Right atrium auricular region (tissue), 2 donors: ENCODE data around the gene NES. TPM values are rescaled to one million over a fixed set of nuclear protein-coding genes. Genes with fewer than 3 reads are reported as not detected.

Source experiments
- DNase-seq: peaks from one replicate; pipeline ENCODE4 v3.0.0-alpha.2; 2019; ENCODE audit warnings: low spot score
- H3K27ac ChIP-seq, 2 donors: fragments of 200-600 bp; sonication (generic); 1 replicate in 1 of 2; 2 replicates in 1 of 2; pipeline ENCODE4 v1.5.1; 2016 to 2019
- H3K27me3 ChIP-seq, 2 donors: fragments of 200-600 bp; sonication (generic); one replicate each; pipeline versions ENCODE4 v1.5.1 to v1.6.0; 2017 to 2019
- H3K36me3 ChIP-seq: fragments of 200-600 bp; sonication (generic); one replicate; pipeline ENCODE4 v1.5.1; 2016
- H3K4me1 ChIP-seq, 2 donors: fragments of 200-600 bp; sonication (generic); one replicate each; pipeline versions ENCODE4 v1.5.1 to v1.6.0; 2017 to 2019
- H3K4me3 ChIP-seq, 2 donors: fragments of 200-600 bp; sonication (generic); 1 replicate in 1 of 2; 2 replicates in 1 of 2; pipeline ENCODE4 v1.5.1; 2017 to 2019; ENCODE audit warnings: mild to moderate bottlenecking in 1 of 2, moderate library complexity in 1 of 2
- H3K9me3 ChIP-seq, 2 donors: fragments of 200-600 bp; sonication (generic); one replicate each; pipeline ENCODE4 v1.5.1; 2019
- total RNA-seq, 2 donors: library from RNA; depleted of rRNA; stranded (reverse); fragments of >200 nt; gene quantifications; one replicate each; pipeline ENCODE4 v1.1.0, GENCODE V29; 2016
- TF ChIP-seq, protein P1 (sequence below), 2 donors: fragments of 200-600 bp; sonication (generic); IDR thresholded peaks; one replicate each; pipeline ENCODE4 v1.5.1; 2019; ENCODE audit warnings: antibody characterized with exemption in 2 of 2

NES gene
- total RNA-seq, 2 donors from 2014 or later, result 134 to 173 TPM

DNA sequence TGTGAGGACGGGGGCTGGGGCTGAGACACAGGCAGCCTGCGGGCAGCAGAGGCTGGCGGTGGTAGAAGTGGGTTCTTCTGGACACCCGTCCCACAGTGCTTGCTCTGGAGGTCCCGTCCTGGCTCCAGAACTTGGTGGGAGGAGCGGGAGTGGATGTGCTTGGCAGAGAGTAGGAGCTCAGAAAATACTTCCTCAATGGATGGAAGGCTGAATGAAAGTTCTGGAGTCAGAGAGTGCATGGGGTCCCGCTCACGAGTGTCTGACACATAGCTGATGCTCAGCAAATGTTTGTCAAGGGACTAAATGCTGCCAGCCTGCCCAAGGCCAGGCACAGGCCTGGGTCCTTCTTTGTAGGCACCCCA is 13.4 kb upstream of the NES start:
- H3K27ac ChIP-seq, result no peak overlapping the region
- H3K27me3 ChIP-seq, result peaks cover 0 to 5% of the 10 kb centered on the region in 2 donors
- H3K4me3 ChIP-seq, result no peak overlapping the region
- TF ChIP-seq, protein P1, sequence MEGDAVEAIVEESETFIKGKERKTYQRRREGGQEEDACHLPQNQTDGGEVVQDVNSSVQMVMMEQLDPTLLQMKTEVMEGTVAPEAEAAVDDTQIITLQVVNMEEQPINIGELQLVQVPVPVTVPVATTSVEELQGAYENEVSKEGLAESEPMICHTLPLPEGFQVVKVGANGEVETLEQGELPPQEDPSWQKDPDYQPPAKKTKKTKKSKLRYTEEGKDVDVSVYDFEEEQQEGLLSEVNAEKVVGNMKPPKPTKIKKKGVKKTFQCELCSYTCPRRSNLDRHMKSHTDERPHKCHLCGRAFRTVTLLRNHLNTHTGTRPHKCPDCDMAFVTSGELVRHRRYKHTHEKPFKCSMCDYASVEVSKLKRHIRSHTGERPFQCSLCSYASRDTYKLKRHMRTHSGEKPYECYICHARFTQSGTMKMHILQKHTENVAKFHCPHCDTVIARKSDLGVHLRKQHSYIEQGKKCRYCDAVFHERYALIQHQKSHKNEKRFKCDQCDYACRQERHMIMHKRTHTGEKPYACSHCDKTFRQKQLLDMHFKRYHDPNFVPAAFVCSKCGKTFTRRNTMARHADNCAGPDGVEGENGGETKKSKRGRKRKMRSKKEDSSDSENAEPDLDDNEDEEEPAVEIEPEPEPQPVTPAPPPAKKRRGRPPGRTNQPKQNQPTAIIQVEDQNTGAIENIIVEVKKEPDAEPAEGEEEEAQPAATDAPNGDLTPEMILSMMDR (IDR thresholded peaks at IDR 0.05), result no peak
- H3K9me3 ChIP-seq, result no peaks in the 10 kb centered on the region
- H3K36me3 ChIP-seq, result no peaks in the 10 kb centered on the region
- no peak for DNase-seq
- peaks cover 0 to 24% of the 10 kb centered on the region in 2 donors for H3K4me1 ChIP-seq

DNA sequence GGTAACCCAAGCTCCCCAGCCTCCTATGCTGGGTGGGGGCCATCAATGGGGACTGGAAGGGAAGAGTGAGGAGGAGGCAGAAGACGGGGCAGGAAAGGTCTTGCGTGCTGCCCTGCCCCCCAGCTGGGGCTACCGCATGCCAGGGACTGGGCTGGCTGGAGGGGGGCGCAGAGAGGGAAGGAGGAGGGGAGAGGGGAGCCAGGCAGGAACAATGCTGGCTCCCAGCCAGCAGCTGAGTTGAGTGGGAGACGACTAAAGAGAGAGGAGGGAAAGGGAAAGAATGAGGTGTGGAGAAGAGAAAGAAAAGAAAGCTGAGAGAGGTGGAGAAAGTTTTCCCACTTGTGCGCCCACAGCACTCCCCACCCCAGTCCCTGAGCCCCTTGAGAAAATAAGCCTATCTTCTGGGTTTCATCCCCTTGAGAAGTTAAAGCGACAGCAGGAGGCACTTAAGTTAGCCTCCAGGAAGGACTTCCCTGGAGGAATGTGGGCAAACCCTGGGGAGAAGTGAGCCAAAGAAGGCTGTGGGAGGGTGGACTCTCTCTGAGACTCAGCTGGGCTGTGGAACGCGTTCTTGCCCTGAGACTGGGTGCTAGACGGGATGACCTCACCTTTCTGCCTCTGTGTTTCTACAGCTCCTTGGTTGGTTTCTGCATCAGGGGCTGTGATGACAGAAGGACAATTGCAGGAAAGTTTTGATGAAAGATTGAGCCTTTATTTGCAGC is 12.9 kb upstream of the NES start:
- DNase-seq, result no peak
- H3K27me3 ChIP-seq, result peaks cover 0 to 5% of the 10 kb centered on the region in 2 donors
- H3K36me3 ChIP-seq, result no peaks in the 10 kb centered on the region

DNA sequence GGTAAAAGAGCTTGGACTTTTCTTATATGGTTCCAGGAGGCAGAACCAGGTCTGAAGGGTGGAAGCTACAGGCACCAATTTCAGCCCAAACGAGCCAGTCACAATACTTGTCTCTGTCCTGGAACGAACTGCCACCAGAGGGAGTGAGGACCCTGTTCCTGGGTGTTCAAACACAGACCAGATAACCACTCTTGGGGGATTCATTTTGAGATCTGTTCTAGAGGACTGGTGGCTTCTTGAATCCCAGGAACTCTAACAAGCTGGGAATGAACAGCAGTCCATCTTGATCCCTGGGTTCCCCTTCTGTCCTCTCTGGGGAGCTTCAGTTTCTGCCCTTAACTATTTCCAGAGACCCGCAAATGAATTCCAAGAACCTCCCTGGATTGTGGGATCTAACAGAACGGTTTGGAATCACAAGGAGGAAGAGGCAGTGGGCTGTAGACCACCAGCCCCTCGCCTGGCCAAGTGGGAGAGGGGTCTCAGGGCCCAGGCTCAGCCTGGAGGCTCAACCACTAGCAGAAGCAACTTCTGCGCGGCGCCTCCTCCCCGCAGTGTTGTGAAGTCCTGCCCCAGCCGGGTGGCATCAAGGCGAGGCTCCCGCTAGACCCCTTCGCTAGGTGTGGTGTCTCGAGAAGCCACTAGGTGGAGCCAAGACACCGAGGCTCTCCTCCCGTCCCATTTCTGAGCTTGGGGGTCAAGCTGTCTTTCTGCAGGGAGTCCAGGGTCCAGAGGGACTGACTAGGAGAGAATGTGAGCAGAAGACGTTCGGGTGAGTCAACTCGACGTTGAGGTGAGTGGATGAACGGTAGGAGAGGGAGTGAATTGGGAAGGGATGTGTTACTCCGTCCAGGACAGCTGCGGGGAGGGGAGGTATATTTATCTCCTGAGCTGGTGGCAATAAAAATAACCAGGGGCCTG is 12.1 kb upstream of the NES start:
- Histone ChIP-seq H3K27me3 (peaks cover 0 to 5% of the 10 kb centered on the region in 2 donors), H3K36me3 (no peaks in the 10 kb centered on the region), H3K4me1 (peaks cover 0 to 24% of the 10 kb centered on the region in 2 donors), H3K4me3 (peak overlapping the region in 1 of 2 donors; percentile 7), H3K27ac (no peak overlapping the region), H3K9me3 (no peaks in the 10 kb centered on the region)
- peak; percentile 84 for DNase-seq
- TF ChIP-seq, protein P1 (IDR thresholded peaks at IDR 0.05), result peak; percentile 80 to 93

More for the DNA sequence above, 12.9 kb upstream of the NES start:
- H3K4me1 ChIP-seq, result peaks cover 0 to 24% of the 10 kb centered on the region in 2 donors
- H3K4me3 ChIP-seq, result peak overlapping the region in 1 of 2 donors; percentile 7
- no peaks in the 10 kb centered on the region for H3K9me3 ChIP-seq
- no peak overlapping the region for H3K27ac ChIP-seq
- TF ChIP-seq, protein P1 (IDR thresholded peaks at IDR 0.05), result no peak

DNA sequence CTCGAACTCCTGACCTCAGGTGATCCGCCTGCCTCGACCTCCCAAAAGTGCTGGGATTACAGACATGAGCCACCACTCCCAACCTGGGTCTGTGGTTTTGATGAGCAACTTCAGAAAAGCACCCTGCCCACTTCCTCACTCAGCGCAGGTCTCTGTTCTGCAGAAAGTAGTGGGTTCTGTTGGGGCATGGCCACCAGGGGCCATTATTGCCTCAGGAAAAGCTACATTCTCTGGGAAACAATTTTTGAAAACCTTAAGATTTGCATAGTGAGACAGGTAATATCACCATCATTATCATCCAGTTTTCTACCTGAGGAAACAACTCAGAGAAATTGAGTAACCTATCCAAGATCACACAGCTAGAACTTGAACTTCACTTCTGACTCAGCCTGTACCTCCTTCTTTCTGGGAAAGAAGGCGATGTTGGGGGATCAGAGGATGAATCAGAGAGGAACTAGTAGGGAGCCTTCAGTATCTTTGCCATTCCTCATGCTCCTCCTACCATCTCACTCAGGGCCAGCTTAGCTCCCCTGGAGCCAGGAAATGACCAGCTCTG is 7.1 kb upstream of the NES start:
- Histone ChIP-seq H3K27me3 (no peaks in the 10 kb centered on the region), H3K27ac (no peak overlapping the region), H3K9me3 (no peaks in the 10 kb centered on the region), H3K4me3 (no peak overlapping the region), H3K36me3 (no peaks in the 10 kb centered on the region), H3K4me1 (peaks cover 0 to 5% of the 10 kb centered on the region in 2 donors)
- DNase-seq, result no peak
- TF ChIP-seq, protein P1 (IDR thresholded peaks at IDR 0.05), result no peak

DNA sequence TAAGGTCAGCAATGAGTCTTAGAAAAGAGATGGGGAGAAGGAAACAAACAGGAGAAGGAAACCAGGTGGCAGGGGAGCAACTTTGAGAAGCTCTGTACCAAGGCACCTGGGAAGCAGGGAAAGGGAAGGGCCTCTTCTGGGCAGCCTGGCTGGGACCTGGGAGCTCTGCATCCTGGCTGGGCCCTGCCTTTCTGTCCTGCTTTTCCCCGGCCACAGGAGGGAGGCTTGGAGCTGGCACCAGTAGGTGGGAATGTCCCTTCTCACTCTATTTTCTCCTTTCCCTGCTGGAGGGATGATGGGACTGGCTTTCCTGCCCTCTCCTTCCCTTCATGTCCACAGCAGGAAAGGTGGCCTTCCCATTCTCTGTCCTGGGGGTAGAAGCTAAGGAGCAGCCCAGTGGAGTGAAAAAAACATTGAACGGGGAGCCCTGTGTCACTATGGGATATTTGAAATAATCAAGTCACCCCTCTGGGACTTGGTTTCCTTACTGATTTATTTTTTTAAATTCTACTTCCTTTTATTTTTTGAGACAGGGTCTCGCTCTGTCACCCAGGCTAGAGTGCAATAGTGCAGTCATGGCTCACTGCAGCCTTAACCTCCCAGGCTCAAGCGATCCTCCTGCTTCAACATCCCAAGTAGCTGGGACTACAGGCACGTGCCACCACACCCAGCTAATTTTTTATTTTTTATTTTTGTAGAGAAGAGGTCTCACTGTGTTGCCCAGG is 5.1 kb upstream of the NES start:
- Histone ChIP-seq H3K4me3 (no peak overlapping the region), H3K9me3 (no peaks in the 10 kb centered on the region), H3K27ac (no peak overlapping the region), H3K4me1 (peaks cover 0 to 7% of the 10 kb centered on the region in 2 donors), H3K36me3 (no peaks in the 10 kb centered on the region), H3K27me3 (no peaks in the 10 kb centered on the region)
- no peak for DNase-seq
- TF ChIP-seq, protein P1 (IDR thresholded peaks at IDR 0.05), result no peak
